GM19324 (cell line): ENCODE data around the gene KAT2B.

ENCODE experiments used
- ATAC-seq: cut with Tn5 transposase; IDR thresholded peaks from one replicate; pipeline ENCODE4 v1.9.1; 2021; ENCODE audit warnings: mild to moderate bottlenecking, moderate library complexity; ENCODE audit not compliant: unreplicated experiment, low FRiP score

The KAT2B gene

DNA sequence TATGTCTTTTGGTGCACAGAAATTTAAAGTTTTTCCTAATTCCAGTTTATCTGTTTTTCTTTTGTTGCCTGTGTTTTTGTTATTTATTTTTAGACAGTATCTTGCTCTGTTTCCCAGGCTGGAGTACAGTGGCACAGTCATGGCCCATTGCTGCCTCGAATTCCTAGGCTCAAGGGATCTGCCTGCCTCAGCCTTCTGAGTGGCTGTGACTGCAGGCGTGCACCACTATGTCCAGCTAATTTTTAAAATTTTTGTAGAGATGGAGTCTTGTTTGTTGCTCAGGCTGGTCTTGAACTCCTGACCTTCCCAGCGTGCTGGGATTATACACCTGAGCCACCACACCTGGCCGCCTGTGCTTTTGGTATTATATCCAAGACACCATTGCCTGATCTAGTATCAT lies 22.8 kb downstream of the KAT2B start:
- no peak for ATAC-seq

- no peak for ATAC-seq
These were observed 24.1 kb downstream of the KAT2B start for GRCh38 chr3:20064387-20064786.

- ATAC-seq, result no peak
These were observed 24.7 kb downstream of the KAT2B start for GRCh38 chr3:20064796-20065564.

DNA sequence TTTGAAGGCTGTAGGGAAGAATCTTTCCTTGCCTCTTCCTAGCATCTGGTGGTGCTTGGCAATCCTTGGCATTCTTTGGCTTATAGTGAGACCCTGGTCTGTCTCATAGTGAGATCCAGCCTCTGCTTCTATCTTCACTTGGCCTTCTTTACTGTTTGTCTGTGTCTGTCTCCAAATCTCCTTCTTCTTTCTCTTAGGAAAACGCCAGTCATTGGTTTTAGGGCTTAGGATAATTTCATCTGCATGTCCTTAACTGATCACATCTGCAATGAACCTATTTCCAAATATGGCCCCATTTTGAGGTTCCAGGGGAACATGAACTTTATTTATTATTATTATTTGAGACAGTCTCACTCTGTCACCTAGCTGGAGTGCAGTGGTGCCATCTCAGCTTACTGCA lies 25.8 kb downstream of the KAT2B start:
- no peak for ATAC-seq

- no peak for ATAC-seq
These were observed 26.8 kb downstream of the KAT2B start for GRCh38 chr3:20066850-20067617.

DNA sequence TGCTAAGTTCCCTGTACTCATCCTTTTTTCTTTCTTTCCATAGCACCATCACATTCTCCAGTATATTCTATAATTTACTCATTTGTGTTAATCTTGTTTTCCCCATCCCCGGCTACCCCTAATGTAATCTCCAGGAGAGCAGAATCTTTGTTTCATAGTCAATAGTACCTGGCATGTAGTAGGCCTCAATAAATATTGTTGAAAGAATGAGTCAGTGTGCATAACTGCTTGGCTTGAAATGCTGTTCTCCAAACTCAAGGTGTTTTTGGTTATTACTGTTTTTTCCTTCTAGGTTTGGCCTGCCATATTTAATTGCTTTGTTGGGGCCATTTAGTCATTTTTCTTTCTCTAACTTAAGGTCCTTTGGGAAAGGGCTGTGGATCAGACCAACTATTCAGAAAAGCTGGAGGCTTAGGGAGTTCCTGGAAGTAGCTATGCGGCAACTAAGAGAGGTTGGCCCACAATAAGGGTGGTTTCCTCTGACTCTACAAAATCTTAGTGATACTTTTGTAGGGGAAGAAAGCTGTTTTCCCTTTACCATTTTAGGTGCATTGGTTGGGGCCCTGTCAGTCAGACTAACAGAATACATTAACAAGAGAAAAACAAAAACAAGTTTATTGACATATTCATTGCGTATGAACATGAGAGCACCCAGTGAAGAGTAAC lies 28.4 kb downstream of the KAT2B start:
- ATAC-seq, result no peak

DNA sequence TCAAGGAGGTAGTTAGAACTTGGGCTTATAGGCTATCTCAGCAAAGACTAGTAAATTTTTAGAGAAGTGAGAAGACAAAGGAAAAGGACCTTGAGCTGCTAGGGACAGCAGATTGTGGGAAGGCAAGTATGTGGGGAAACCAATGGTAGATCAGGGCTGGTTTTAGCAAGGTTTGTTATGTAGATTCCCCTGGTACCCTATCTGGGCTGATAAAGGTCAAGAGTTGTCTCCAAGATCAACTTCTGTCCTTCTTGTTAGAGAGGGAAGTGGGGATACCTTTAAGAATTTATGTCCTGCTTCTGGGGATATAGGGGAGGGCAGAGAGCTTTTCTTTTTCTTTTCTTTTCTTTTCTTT lies 28.9 kb downstream of the KAT2B start:
- ATAC-seq, result no peak

DNA sequence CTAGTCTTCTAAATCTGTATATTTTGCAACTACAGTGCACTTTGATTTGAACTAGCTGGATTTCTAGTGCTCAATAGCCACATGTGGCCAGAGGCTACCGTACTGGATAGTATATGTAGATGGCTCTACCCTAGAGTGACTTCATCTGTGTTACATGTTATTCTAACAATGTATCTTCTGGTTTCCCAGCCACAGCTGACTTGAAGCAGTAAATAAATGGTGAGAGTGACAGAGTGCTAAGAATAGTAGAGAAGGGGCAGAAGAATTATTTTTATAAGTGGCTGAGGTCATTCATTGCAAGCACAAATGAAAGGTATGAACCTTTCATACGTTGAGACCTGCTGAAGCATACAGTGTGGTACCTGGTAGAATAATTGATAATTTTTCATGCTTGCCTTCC lies 30.9 kb downstream of the KAT2B start:
- ATAC-seq, result no peak

DNA sequence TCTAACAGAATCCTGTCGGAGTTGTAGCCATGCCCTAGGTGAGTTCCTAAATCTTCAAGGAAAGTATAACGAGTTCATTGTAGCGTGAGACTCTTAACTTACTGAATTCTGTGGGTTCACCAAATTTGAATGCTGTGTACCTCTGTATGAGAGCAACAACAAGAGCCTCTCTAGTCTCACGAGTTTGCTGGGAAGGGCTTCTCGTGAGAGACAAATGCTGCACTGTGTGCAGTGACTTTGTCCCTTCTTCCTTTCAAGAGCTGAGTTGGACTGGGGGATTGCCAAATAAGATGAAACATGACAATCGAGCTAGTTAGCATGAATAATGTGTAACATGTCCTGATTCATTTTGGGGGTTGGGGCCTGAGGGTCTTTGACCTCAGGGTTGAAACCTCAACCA lies 32.2 kb downstream of the KAT2B start:
- ATAC-seq, result no peak

- ATAC-seq, result no peak
These were observed 32.8 kb downstream of the KAT2B start for GRCh38 chr3:20073068-20073467.

GRCh38 chr3:20073683-20074082 lies 33.4 kb downstream of the KAT2B start:
- ATAC-seq, result no peak

- ATAC-seq, result no peak
These were observed 34.2 kb downstream of the KAT2B start for GRCh38 chr3:20074226-20075063.

DNA sequence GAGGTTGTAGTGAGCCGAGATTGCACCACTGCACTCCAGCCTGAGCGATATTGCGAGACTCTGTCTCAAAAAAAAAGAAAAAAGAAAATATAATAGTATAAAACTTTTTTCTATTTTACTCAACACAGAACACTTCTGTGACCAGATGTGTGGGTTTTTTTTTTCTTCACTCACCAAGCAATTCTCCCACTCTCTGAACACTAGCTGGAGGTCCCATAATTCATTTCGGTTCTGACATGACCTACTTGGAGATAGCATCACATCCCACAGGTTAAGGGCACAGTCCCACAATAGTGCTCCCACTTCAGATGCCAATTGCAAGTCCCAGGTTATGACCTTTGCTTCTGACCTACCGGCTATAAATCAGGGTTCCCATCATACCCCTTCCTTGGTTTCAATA lies 35.0 kb downstream of the KAT2B start:
- no peak for ATAC-seq

GRCh38 chr3:20076296-20076997 lies 36.2 kb downstream of the KAT2B start:
- ATAC-seq, result no peak

GRCh38 chr3:20077068-20077467 lies 36.8 kb downstream of the KAT2B start:
- ATAC-seq, result no peak

DNA sequence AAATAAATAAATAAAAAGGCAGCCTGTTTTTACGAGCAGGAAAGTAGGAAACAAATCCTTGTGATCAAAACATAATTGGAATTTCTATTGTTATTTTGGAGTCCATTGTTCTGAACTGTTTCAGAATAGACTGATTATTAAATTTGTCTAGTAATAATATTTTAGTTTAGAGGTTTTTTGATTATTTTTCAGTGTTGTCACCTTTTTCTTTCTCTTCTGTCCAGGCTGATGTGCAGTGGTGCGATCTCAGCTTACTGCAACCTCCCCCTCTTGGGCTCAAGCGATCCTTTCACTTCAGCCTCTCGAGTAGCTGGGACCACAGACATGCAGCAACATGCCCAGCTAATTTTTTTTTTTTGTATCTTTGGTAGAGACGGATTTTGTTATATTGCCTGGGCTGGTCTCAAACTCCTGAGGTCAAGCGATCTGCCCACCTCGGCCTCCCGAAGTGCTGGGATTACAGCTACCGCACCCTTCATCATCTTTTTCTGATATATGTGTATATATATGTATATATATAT lies 38.0 kb downstream of the KAT2B start:
- no peak for ATAC-seq

DNA sequence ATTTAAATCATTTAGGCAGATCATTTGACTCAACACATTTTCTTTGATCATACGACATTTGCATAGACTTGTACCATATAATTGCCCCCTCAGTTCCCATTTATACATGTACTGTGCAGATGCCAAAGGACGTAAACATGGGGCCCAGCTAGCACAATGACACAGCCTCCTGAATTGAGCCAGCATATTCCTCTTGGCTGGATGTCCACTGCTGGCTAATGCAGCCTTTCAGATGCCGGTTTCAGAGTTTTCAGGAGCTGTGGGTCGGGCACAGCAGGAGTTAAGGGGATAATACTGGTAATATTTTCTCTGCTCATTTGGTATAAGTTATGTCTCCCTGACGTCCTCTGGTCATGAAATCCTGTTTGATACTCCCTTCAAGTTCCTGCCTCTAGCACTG lies 39.4 kb downstream of the KAT2B start:
- no peak for ATAC-seq

GRCh38 chr3:20080956-20081554 lies 40.8 kb downstream of the KAT2B start:
- peak; percentile 89 for ATAC-seq

GRCh38 chr3:20083253-20083652 lies 43.0 kb downstream of the KAT2B start:
- no peak for ATAC-seq
